Astrocyte of the cerebellum (primary cell): ENCODE data around the gene DLG5.

ENCODE experiments used
- DNase-seq: peaks from one replicate; pipeline ENCODE4 v3.0.0-alpha.2; 2011; ENCODE audit warnings: low read depth
- H3K4me3 ChIP-seq: 2 replicates; pipeline ENCODE4 v1.5.1; 2011; ENCODE audit warnings: mild to moderate bottlenecking, low read depth, low read length, moderate library complexity
- in situ Hi-C: cut with HindIII; loops from 2 replicates; pipeline ENCODE4 v1.10.0; 2017; ENCODE audit warnings: low sequenced_read_pairs
- TF ChIP-seq, protein P1 (sequence below): IDR thresholded peaks from 2 replicates; pipeline ENCODE4 v1.5.1; 2012; ENCODE audit warnings: low read length, low read depth, moderate library complexity, mild to moderate bottlenecking; ENCODE audit errors: missing control alignments

The DLG5 gene

GRCh38 chr10:77892021-77892739, 34.4 kb downstream of the DLG5 start:
- no peak overlapping the region for H3K4me3 ChIP-seq
- in situ Hi-C loops: no loop called here
- TF ChIP-seq, protein P1, sequence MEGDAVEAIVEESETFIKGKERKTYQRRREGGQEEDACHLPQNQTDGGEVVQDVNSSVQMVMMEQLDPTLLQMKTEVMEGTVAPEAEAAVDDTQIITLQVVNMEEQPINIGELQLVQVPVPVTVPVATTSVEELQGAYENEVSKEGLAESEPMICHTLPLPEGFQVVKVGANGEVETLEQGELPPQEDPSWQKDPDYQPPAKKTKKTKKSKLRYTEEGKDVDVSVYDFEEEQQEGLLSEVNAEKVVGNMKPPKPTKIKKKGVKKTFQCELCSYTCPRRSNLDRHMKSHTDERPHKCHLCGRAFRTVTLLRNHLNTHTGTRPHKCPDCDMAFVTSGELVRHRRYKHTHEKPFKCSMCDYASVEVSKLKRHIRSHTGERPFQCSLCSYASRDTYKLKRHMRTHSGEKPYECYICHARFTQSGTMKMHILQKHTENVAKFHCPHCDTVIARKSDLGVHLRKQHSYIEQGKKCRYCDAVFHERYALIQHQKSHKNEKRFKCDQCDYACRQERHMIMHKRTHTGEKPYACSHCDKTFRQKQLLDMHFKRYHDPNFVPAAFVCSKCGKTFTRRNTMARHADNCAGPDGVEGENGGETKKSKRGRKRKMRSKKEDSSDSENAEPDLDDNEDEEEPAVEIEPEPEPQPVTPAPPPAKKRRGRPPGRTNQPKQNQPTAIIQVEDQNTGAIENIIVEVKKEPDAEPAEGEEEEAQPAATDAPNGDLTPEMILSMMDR: no peak
- DNase-seq: no peak

- TF ChIP-seq, protein P1: peak; percentile 11
- DNase-seq: no peak
- H3K4me3 ChIP-seq: no peak overlapping the region
- in situ Hi-C loops: no loop called here
Measured at GRCh38 chr10:77890097-77890496, 36.5 kb downstream of the DLG5 start.

DNA sequence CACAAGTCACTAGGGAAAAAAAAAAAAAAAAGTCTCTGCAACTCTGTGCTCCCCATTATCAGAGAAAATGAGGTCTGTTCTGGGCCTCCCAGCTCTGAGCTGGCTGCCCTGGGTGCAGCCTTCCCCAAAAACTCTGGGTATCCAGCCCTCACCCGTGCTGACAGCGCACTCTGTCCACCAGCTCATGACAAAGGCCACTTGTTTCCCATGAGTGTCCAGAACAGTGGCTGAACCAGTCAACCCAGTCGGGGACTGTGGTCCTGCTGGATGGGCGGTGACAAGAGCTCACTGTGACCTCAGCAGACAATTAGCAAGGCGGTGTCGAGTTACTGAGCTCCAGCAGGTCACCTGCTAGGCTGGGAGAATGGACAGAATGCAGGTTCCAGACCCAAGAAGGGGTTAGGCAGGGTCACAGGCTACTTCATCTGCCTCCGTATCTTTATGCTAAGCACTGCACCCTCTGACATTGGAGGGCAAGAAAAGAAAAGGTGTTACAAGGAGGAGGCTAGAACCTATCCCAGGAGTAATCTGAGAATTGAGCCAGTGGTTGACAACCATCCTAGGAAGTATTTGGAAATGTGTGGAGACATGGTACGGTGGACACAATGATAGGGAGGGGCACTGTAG, 37.2 kb downstream of the DLG5 start:
- H3K4me3 ChIP-seq: no peak overlapping the region
- TF ChIP-seq, protein P1: no peak
- DNase-seq: no peak
- in situ Hi-C loops: loop anchor here (5.0 kb wide), 2 partner anchors 38 to 42 kb away; partner anchors contain the start of gene DLG5

GRCh38 chr10:77888356-77888703, 38.2 kb downstream of the DLG5 start:
- no peak for DNase-seq
- in situ Hi-C loops: loop anchor here (5.0 kb wide), 2 partner anchors 39 to 41 kb away; partner anchors contain the start of gene DLG5
- H3K4me3 ChIP-seq: no peak overlapping the region
- TF ChIP-seq, protein P1: no peak

DNA sequence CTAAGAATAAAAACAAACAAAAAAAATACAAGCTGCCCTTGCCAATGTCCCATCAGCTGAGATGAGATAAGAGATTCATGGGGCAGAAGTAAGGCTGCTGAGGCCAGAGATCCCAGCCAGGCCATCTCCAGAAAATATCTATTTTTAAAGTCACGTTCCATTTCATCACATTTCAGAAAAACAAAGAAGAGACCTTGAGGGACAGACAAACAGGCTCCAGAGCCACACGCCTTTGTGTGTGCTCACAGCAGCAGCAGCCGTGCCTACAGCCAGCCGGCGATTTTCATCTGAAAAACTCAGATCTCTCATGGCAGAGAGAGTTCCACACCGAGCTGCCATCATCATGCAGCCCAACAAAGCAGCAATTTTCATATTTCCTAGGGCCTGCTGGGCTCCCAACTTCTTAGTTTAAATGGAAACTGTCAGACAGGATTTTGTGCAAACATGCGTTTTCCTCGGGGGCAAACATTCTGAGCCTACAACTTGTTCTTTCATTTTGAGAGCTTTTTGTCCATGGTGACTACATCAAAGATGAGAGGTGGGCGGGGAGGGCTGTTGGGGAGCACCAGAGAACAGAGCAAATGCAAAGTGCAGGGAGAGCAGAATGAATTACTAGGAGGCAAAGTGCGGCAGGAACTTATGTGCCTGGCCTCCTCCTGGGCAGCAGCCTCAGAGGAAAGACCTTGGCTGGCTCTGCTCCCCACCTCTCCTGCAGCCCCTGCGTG, 38.8 kb downstream of the DLG5 start:
- in situ Hi-C loops: loop anchor here (5.0 kb wide), 2 partner anchors 40 kb away; partner anchors contain the start of gene DLG5
- DNase-seq: no peak
- no peak overlapping the region for H3K4me3 ChIP-seq
- TF ChIP-seq, protein P1: no peak

GRCh38 chr10:77886795-77887355, 39.7 kb downstream of the DLG5 start:
- H3K4me3 ChIP-seq: no peak overlapping the region
- in situ Hi-C loops: loop anchor here (5.0 kb wide), 2 partner anchors 40 kb away; partner anchors contain the start of gene DLG5
- TF ChIP-seq, protein P1: no peak
- DNase-seq: no peak
